Measurements from ENCODE around the gene C3orf20. TPM values are rescaled to one million over a fixed set of nuclear protein-coding genes. Genes with fewer than 3 reads are reported as not detected.

The C3orf20 gene
- total RNA-seq, 1 donor from 2014 or later: not detected

DNA sequence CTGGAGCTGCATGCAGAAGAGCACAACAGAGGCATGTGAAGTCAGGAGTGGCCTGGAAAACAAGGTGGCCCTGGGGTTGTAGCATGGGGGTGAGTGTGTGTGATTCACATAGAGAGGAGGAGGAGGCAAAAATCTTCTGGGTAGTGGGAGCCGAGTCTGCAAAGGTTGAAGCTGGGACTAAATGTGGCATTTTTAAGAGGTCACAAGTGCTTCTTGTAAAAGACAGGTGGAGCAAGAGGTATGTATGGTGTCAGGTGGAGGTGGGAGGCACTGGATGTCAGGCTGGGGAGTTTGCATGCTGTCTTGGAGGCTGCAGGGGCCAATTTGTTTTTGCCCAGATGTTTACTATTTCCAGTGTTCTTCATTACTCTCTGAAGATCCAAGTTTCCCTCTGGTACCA, 42.4 kb downstream of the C3orf20 start:
- Mint-ChIP-seq H3K4me3 (ENCODE audit: unreplicated experiment) (no peak overlapping the region), H3K36me3 (ENCODE audit: unreplicated experiment) (no peaks in the 10 kb centered on the region), H3K4me1 (ENCODE audit: low read depth, unreplicated experiment) (no peaks in the 10 kb centered on the region), H3K9me3 (ENCODE audit: unreplicated experiment) (peaks cover 4% of the 10 kb centered on the region), H3K27me3 (ENCODE audit: unreplicated experiment) (no peaks in the 10 kb centered on the region), H3K27ac (ENCODE audit: unreplicated experiment) (no peak overlapping the region)
- TF ChIP-seq, protein P1, sequence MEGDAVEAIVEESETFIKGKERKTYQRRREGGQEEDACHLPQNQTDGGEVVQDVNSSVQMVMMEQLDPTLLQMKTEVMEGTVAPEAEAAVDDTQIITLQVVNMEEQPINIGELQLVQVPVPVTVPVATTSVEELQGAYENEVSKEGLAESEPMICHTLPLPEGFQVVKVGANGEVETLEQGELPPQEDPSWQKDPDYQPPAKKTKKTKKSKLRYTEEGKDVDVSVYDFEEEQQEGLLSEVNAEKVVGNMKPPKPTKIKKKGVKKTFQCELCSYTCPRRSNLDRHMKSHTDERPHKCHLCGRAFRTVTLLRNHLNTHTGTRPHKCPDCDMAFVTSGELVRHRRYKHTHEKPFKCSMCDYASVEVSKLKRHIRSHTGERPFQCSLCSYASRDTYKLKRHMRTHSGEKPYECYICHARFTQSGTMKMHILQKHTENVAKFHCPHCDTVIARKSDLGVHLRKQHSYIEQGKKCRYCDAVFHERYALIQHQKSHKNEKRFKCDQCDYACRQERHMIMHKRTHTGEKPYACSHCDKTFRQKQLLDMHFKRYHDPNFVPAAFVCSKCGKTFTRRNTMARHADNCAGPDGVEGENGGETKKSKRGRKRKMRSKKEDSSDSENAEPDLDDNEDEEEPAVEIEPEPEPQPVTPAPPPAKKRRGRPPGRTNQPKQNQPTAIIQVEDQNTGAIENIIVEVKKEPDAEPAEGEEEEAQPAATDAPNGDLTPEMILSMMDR (IDR thresholded peaks at IDR 0.05; ENCODE audit: partially characterized antibody, unreplicated experiment): no peak
- DNase-seq: no peak

DNA sequence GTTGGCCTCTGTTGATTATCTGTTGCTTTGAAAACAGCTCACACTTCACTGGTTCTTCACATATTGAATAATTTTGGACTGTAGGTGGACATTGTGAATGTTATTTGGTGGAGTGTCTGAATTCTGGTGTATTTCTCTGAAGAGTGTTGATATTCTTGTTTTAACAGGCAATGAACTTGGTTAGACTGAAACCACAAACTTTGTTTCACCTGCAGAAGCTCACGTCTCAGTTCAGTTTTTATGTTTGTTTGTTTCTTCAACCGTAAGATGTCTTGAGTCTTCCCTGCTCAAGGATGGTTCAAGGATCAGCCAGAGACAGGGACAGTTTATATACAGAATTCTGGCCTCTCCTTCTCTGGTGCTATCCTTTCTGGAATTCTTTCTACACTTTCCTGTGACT, 43.6 kb downstream of the C3orf20 start:
- Mint-ChIP-seq H3K27me3 (ENCODE audit: unreplicated experiment) (no peaks in the 10 kb centered on the region), H3K27ac (ENCODE audit: unreplicated experiment) (no peak overlapping the region), H3K4me3 (ENCODE audit: unreplicated experiment) (no peak overlapping the region), H3K9me3 (ENCODE audit: unreplicated experiment) (peaks cover under 1% of the 10 kb centered on the region), H3K4me1 (ENCODE audit: low read depth, unreplicated experiment) (no peaks in the 10 kb centered on the region), H3K36me3 (ENCODE audit: unreplicated experiment) (no peaks in the 10 kb centered on the region)
- TF ChIP-seq, protein P1 (IDR thresholded peaks at IDR 0.05; ENCODE audit: partially characterized antibody, unreplicated experiment): no peak
- no peak for DNase-seq

DNA sequence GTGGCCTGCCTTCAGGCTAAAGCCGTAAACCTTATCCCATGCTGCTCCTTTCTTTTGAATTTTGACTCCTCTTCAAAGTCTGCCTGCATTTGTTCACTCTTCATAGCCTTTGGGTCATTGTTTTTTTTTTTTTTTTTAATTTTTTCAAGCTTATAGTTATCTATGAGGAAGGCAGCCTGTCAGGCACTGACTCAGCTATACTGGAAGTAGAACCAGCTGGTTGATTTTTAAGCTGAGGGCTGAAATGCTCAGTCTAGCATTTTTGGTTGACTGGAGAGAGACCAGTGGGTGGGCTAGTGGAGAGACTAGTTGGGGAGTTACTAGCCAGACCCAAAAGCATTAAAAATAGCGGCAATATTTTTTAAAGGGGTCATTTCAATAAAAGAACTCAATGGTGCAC, 44.1 kb downstream of the C3orf20 start:
- Mint-ChIP-seq H3K9me3 (ENCODE audit: unreplicated experiment) (no peaks in the 10 kb centered on the region), H3K4me1 (ENCODE audit: low read depth, unreplicated experiment) (no peaks in the 10 kb centered on the region), H3K36me3 (ENCODE audit: unreplicated experiment) (no peaks in the 10 kb centered on the region), H3K27ac (ENCODE audit: unreplicated experiment) (no peak overlapping the region), H3K4me3 (ENCODE audit: unreplicated experiment) (no peak overlapping the region), H3K27me3 (ENCODE audit: unreplicated experiment) (no peaks in the 10 kb centered on the region)
- TF ChIP-seq, protein P1 (IDR thresholded peaks at IDR 0.05; ENCODE audit: partially characterized antibody, unreplicated experiment): no peak
- no peak for DNase-seq

DNA sequence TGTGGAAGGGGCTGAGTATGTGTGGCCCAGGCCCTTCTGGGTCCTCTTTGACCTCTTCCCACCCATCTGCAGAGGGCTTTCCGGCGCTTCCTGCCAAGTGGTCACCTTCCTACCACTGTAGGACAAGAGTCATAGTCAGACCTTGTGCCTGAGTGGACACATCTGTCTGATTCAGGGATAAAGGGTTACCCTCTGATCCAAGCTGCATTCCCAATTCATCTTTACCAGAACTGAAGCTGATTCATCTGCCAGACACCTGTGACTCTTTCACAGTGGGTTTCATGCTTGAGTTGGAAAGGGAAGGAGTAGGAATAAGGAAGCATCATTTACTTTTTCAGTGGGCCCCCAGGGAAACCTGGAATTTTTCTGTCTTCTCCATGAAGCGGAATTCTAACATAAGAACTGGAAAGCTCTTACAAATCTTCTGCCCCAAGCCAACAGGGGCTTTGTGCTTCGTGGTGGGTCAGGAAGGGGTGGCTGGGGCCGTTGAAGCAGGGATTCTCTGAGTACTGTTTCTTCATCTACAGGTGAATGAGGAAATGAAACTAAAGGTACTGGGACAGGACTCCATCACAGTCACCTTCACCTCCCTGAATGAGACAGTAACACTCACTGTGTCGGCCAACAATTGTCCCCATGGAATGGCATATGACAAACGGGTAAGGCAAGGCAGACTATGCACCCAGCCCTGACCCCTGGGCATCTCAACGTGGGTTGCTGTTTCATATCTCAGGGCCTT, 46.4 kb downstream of the C3orf20 start:
- Mint-ChIP-seq H3K27ac (ENCODE audit: unreplicated experiment) (no peak overlapping the region), H3K4me3 (ENCODE audit: unreplicated experiment) (no peak overlapping the region), H3K27me3 (ENCODE audit: unreplicated experiment) (no peaks in the 10 kb centered on the region), H3K9me3 (ENCODE audit: unreplicated experiment) (no peaks in the 10 kb centered on the region), H3K4me1 (ENCODE audit: low read depth, unreplicated experiment) (peaks cover 4% of the 10 kb centered on the region), H3K36me3 (ENCODE audit: unreplicated experiment) (no peaks in the 10 kb centered on the region)
- DNase-seq: no peak
- TF ChIP-seq, protein P1 (IDR thresholded peaks at IDR 0.05; ENCODE audit: partially characterized antibody, unreplicated experiment): no peak

DNA sequence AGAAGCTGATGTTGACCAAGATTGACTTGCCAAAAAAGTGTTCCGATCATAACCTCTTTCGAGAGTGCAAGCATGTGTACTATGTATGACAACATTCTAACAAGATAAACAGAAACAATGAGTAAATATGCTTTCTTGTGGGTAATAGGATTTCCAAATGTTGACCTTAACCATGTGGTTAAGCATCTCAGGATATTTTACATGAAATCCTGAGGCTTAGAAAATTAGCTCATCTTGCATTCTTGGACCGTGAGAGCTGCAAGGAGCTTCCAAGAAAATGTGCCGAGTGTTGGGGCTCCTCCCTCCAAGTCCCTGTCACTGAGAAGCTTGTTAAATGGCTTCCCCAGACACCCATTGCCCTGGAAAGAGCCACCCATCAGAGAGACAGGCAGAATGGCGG, 50.1 kb downstream of the C3orf20 start:
- no peak for DNase-seq
- Mint-ChIP-seq H3K9me3 (ENCODE audit: unreplicated experiment) (no peaks in the 10 kb centered on the region), H3K4me1 (ENCODE audit: low read depth, unreplicated experiment) (peaks cover 4% of the 10 kb centered on the region), H3K27me3 (ENCODE audit: unreplicated experiment) (peaks cover 2% of the 10 kb centered on the region), H3K36me3 (ENCODE audit: unreplicated experiment) (no peaks in the 10 kb centered on the region), H3K27ac (ENCODE audit: unreplicated experiment) (no peak overlapping the region), H3K4me3 (ENCODE audit: unreplicated experiment) (no peak overlapping the region)
- TF ChIP-seq, protein P1 (IDR thresholded peaks at IDR 0.05; ENCODE audit: partially characterized antibody, unreplicated experiment): no peak

Measured in glutamatergic neuron (in vitro differentiated cells).